ENCODE measurements around the gene AGAP2. TPM values are rescaled to one million over a fixed set of nuclear protein-coding genes. Genes with fewer than 3 reads are reported as not detected.

Gene AGAP2
- total and polyA plus RNA-seq, 2 of the 8 experiments (the other 6 are each of a cell fraction or from before 2014, with no cell fraction given): 1.5 TPM

DNA sequence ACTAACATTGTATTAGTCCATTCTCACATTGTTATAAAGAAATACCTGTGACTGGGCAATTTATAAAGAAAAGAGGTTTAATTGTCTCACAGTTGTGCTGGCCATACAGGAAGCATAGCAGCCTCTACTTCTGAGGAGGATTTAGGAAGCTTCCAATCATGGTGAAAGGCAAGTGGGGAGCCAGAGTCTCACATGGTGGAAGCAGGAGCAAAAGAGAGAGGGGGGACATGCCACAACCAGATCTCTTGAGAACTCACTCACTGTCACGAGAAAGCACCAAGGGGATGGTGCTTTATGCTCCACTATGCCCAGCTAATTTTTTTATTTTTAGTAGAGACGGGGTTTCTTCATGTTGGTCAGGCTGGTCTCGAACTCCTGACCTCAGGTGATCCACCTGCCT lies 31.3 kb downstream of the AGAP2 start:
- no peak overlapping the region for H2BK12ac ChIP-seq (ENCODE audit: low read depth, low read length)
- H3K4me3 ChIP-seq (ENCODE audit: extremely low read depth in 1 of 4, insufficient read depth in 2 of 4, low read depth in 3 of 4, low read length in 4 of 4): no peak overlapping the region
- H2AK5ac ChIP-seq (ENCODE audit: low read depth, low read length): no peak overlapping the region
- CTCF ChIA-PET (ENCODE audit: partially characterized antibody): interaction anchor here (0.6 to 2.1 kb wide), 4 partner anchors 13 to 309 kb away, joined by 3 to 6 read pairs (median 4); no protein-coding TSS in a partner anchor
- no peak overlapping the region for H3K9ac ChIP-seq (replicated peaks in 1 of 4; ENCODE audit: extremely low read depth in 1 of 4, low read depth in 3 of 4, low read length in 3 of 4)
- no peak overlapping the region for H2BK20ac ChIP-seq (ENCODE audit: low read length)
- no peaks in the 10 kb centered on the region for H3K9me3 ChIP-seq (ENCODE audit: insufficient read depth in 2 of 2, low read depth in 1 of 2, low read length in 1 of 2)
- no peak overlapping the region for H4K8ac ChIP-seq (ENCODE audit: extremely low read depth, insufficient read depth, low read length)
- no peak overlapping the region for H3K23ac ChIP-seq (ENCODE audit: insufficient read length)
- no peak for FAIRE-seq
- no peaks in the 10 kb centered on the region for H3K27me3 ChIP-seq (replicated peaks in 1 of 4; ENCODE audit: control insufficient read depth in 3 of 4, extremely low read depth in 1 of 4, insufficient read depth in 3 of 4, low read length in 3 of 4)
- H4K91ac ChIP-seq (replicated peaks; ENCODE audit: insufficient read length, low read length): no peak overlapping the region
- H2AFZ ChIP-seq (ENCODE audit: low read length): no peak overlapping the region
- no peak overlapping the region for H3K18ac ChIP-seq (ENCODE audit: extremely low read depth, low read length)
- H3K4me2 ChIP-seq (ENCODE audit: insufficient read depth in 1 of 2, low read depth in 2 of 2, low read length in 2 of 2): no peak overlapping the region
- H2BK120ac ChIP-seq (replicated peaks; ENCODE audit: low read depth, low read length): no peak overlapping the region
- H3K4ac ChIP-seq (replicated peaks; ENCODE audit: insufficient read length, low read depth, low read length): no peak overlapping the region
- 77% methylated on average over 3 of the region's 3 CpGs; no CpG with 5 or more reads in 1 of the 2 experiments for WGBS, 2 experiments (ENCODE audit: extremely low coverage in 1 of 2, insufficient coverage in 1 of 2, insufficient read length in 1 of 2, insufficient replicate concordance in 2 of 2, low coverage in 1 of 2, low lambda C conversion rate in 2 of 2, missing lambda C conversion rate in 1 of 2)
- POLR2A ChIA-PET (ENCODE audit: partially characterized antibody): interaction anchor here (0.8 kb wide), 1 partner anchor 9 kb away, joined by 3 read pairs; no protein-coding TSS in a partner anchor
- H2BK15ac ChIP-seq (ENCODE audit: low read length): no peak overlapping the region
- H4K5ac ChIP-seq (ENCODE audit: insufficient read length, low read depth, low read length): no peak overlapping the region
- no peak overlapping the region for H3K56ac ChIP-seq (replicated peaks; ENCODE audit: insufficient read length, low read depth, low read length)
- H3K79me2 ChIP-seq (ENCODE audit: control insufficient read depth in 1 of 2, insufficient read depth in 2 of 2, low read length in 2 of 2): no peaks in the 10 kb centered on the region
- H3K14ac ChIP-seq (ENCODE audit: insufficient read length): no peak overlapping the region
- H3K79me1 ChIP-seq (ENCODE audit: low read depth, low read length): no peaks in the 10 kb centered on the region
- no peaks in the 10 kb centered on the region for H3K4me1 ChIP-seq (replicated peaks in 1 of 4; ENCODE audit: control insufficient read depth in 3 of 4, insufficient read depth in 4 of 4, low read length in 3 of 4)
- no peaks in the 10 kb centered on the region for H3K23me2 ChIP-seq (ENCODE audit: low read depth, low read length)
- DNase-seq (ENCODE audit: low read depth in 1 of 2, low spot score in 2 of 2): no peak
- peaks cover 0 to 1% of the 10 kb centered on the region in 2 experiments for H4K20me1 ChIP-seq (replicated peaks in 1 of 2; ENCODE audit: control insufficient read depth in 1 of 2, insufficient read depth in 2 of 2, low read length in 2 of 2)
- no peak overlapping the region for H3K27ac ChIP-seq (ENCODE audit: low read depth, low read length)
- no peak overlapping the region for H2BK5ac ChIP-seq (ENCODE audit: low read depth, low read length)
- no peaks in the 10 kb centered on the region; a peak in 1 of 8 replicates for H3K36me3 ChIP-seq (ENCODE audit: control insufficient read depth in 2 of 4, insufficient read depth in 4 of 4, low read length in 3 of 4)
- TF ChIP-seq CBX8 (IDR thresholded peaks at IDR 0.05; ENCODE audit: borderline replicate concordance, low read depth, low read length): no peak
- no peak for TF ChIP-seq JUN (IDR thresholded peaks at IDR 0.05; ENCODE audit: low read depth, low read length)
- no peak for TF ChIP-seq NRF1 (IDR thresholded peaks at IDR 0.05; ENCODE audit: low read depth, low read length)
